Psoas muscle (tissue), 8 donors: ENCODE measurements around the gene LPCAT1. TPM values are rescaled to one million over a fixed set of nuclear protein-coding genes. Genes with fewer than 3 reads are reported as not detected.
A peak's percentile ranks its signal among the peaks of the same experiment; 100 is the strongest.

ENCODE experiments used
- ATAC-seq, 4 donors: fragments of 200-7000 bp; cut with Tn5 transposase; one replicate each; pipeline ENCODE4 v1.9.1; 2020; ENCODE audit warnings: moderate library complexity in 3 of 4, mild to moderate bottlenecking in 2 of 4
- DNase-seq, 2 donors: peaks; one replicate each; pipeline ENCODE4 v3.0.0-alpha.2; 2020
- H3K27ac ChIP-seq: fragments of 200-600 bp; one replicate; pipeline ENCODE4 v1.8.0; 2022
- H3K27me3 ChIP-seq, 3 donors: fragments of 200-600 bp in 1 of 3; one replicate each; pipeline versions ENCODE4 v1.6.1 to v1.8.0; 2013 to 2022; ENCODE audit warnings: low read length in 2 of 3, mild to moderate bottlenecking in 2 of 3, moderate library complexity in 1 of 3; ENCODE audit not compliant: insufficient read depth in 3 of 3
- H3K36me3 ChIP-seq, 2 donors: fragments of 200-600 bp in 1 of 2; one replicate each; pipeline versions ENCODE4 v1.6.1 to v1.8.0; 2013 to 2022; ENCODE audit warnings: low read depth in 1 of 2, mild to moderate bottlenecking in 1 of 2, moderate library complexity in 1 of 2; ENCODE audit not compliant: insufficient read depth in 1 of 2
- H3K4me1 ChIP-seq: fragments of 200-600 bp; one replicate; pipeline ENCODE4 v1.8.0; 2022
- H3K4me3 ChIP-seq: fragments of 200-600 bp; one replicate; pipeline ENCODE4 v1.8.0; 2022; ENCODE audit warnings: mild to moderate bottlenecking
- H3K9me3 ChIP-seq: fragments of 200-600 bp; one replicate; pipeline ENCODE4 v1.8.0; 2022
- CTCF ChIP-seq: fragments of 200-600 bp; IDR thresholded peaks from one replicate; pipeline ENCODE4 v1.8.0; 2022; ENCODE audit warnings: antibody characterized with exemption
- WGBS, 3 donors: extraction: QIAGEN DNeasy Blood & Tissue Kit; methylation state at CpG; one replicate each; pipeline versions ENCODE4 v1.1.6 to v1.1.7; 2013; 5-methylcytosine and 5-hydroxymethylcytosine counted together
- intact Hi-C, 2 donors: fragments of 100-400 bp; cut with DNase I; formaldehyde crosslinking; loops; one replicate each; pipeline versions ENCODE4 v1.11.0 to v1.14.2; 2022
- polyA plus RNA-seq, 3 donors: library from polyadenylated mRNA; stranded (reverse); fragments of 200-250 nt; gene quantifications; one replicate each; pipeline ENCODE4 v1.2.3, GENCODE V29; 2013
- total RNA-seq, 4 donors: library from RNA; stranded (reverse); fragmentation: NEBNext Ultra II Directional in 2 of 4; extraction: Animal tissue kit (Norgen Biotek cat#: 25700) in 2 of 4; gene quantifications; one replicate each; pipeline versions ENCODE4 v1.2.1 to v1.2.4, GENCODE V29; 2021 to 2023
- donor health status: healthy with polysubstance abuse.
- donor health status: DM: no; HTN: no; CAD: no; lungs with moderate emphysema.
- donor health status: Bipolar disorder and iron deficiency.
- donor health status: healthy.
- donor health status: DM: yes; HTN: yes; CAD: no.
- donor health status: DM: no; HTN: no; CAD: no.
- donor health status: DM: no; HTN: no; CAD: no.
- donor health status: DM: yes; HTN: yes; CAD: no.

Gene LPCAT1
- total and polyA plus RNA-seq, 7 donors = 2.4 to 6.2 (median 4.7) TPM

DNA sequence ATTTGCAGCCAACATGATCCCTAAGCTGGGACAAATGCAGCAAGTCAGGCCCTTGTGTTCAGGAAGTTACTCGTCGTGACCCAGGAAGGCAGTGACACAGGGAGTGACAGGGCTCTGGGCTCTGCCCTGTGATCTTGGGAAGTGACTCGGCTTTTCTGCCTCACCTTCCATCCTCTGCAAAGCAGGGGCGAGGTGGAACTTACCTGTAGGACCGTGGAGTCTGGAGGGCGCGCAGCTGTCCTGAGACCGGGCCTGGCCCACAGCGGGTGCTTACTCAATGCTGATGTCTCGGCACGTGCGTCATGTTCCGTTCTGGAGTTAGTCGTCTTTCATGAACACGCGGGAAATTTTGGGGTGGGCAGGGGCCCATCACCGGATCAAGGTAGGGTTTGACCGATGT lies 22.8 kb upstream of the LPCAT1 start:
- DNase-seq = peak in 1 of 2 donors; percentile 26
- no peak overlapping the region for H3K4me3 ChIP-seq
- no peaks in the 10 kb centered on the region for H3K36me3 ChIP-seq
- H3K27me3 ChIP-seq = peaks cover 0 to 3% (median 0%) of the 10 kb centered on the region in 3 donors
- no peak overlapping the region for H3K27ac ChIP-seq
- no peaks in the 10 kb centered on the region for H3K9me3 ChIP-seq
- 89 to 90% (median 89%) methylated on average over 18 of the region's 18 CpGs for WGBS, 3 donors
- TF ChIP-seq CTCF = no peak
- intact Hi-C loops = no loop called here
- H3K4me1 ChIP-seq = peaks cover 5% of the 10 kb centered on the region
- ATAC-seq = no peak

DNA sequence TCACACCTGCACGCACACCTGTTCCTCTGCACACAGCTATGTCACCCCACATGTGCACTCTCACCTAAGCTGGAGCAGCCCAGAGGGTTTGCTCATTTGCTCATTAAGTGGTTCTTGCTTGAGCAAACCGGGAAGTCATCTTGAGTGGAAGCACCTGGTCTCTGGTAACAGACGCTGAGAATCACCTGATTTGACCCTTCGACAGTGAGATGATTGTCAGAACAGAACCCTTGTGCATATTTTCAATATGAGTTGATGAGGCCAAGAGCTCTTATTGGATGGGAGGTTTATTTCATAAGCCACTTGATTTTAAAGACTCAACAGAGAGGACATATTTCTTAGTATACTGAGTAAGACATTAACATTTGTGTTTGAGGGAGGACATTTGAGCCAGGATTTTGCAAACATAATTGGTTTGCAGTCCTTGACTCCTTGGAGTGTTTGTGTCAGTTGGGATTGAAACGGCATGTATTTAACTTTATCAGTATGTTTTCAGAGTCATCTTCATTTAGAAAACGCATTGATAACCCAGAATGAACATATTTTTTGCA lies 22.1 kb upstream of the LPCAT1 start:
- 68 to 79% (median 70%) methylated on average over 6 of the region's 6 CpGs for WGBS, 3 donors
- no peak overlapping the region for H3K27ac ChIP-seq
- peaks cover 0 to 3% (median 0%) of the 10 kb centered on the region in 3 donors for H3K27me3 ChIP-seq
- H3K36me3 ChIP-seq = no peaks in the 10 kb centered on the region
- TF ChIP-seq CTCF = no peak
- DNase-seq (no peak), ATAC-seq (no peak)
- H3K4me1 ChIP-seq = no peaks in the 10 kb centered on the region
- intact Hi-C loops = no loop called here
- no peaks in the 10 kb centered on the region for H3K9me3 ChIP-seq
- H3K4me3 ChIP-seq = no peak overlapping the region

- H3K27ac ChIP-seq = no peak overlapping the region
- no peaks in the 10 kb centered on the region for H3K36me3 ChIP-seq
- H3K9me3 ChIP-seq = no peaks in the 10 kb centered on the region
- no peaks in the 10 kb centered on the region for H3K4me1 ChIP-seq
- no peak for TF ChIP-seq CTCF
- no peak for DNase-seq
- WGBS, 3 donors = 75 to 91% (median 84%) methylated on average over 4 of the region's 4 CpGs
- H3K4me3 ChIP-seq = no peak overlapping the region
- H3K27me3 ChIP-seq = no peaks in the 10 kb centered on the region
- intact Hi-C loops = no loop called here
- no peak for ATAC-seq
Observed at GRCh38 chr5:1545126-1545804, 21.5 kb upstream of the LPCAT1 start.

GRCh38 chr5:1544294-1544961 lies 20.7 kb upstream of the LPCAT1 start:
- no peaks in the 10 kb centered on the region for H3K4me1 ChIP-seq
- no peaks in the 10 kb centered on the region for H3K9me3 ChIP-seq
- no peak for TF ChIP-seq CTCF
- intact Hi-C loops = no loop called here
- WGBS, 3 donors = 85 to 87% (median 87%) methylated on average over 11 to 12 of the region's 12 CpGs
- no peak for DNase-seq
- H3K27me3 ChIP-seq = no peaks in the 10 kb centered on the region
- ATAC-seq = no peak
- H3K4me3 ChIP-seq = no peak overlapping the region
- no peak overlapping the region for H3K27ac ChIP-seq
- no peaks in the 10 kb centered on the region for H3K36me3 ChIP-seq
